ENCODE measurements around the gene MRNIP.

Gene MRNIP

GRCh38 chr5:179880066-179880650, 21.5 kb upstream of the MRNIP start:
- TF ChIP-seq, protein P1, sequence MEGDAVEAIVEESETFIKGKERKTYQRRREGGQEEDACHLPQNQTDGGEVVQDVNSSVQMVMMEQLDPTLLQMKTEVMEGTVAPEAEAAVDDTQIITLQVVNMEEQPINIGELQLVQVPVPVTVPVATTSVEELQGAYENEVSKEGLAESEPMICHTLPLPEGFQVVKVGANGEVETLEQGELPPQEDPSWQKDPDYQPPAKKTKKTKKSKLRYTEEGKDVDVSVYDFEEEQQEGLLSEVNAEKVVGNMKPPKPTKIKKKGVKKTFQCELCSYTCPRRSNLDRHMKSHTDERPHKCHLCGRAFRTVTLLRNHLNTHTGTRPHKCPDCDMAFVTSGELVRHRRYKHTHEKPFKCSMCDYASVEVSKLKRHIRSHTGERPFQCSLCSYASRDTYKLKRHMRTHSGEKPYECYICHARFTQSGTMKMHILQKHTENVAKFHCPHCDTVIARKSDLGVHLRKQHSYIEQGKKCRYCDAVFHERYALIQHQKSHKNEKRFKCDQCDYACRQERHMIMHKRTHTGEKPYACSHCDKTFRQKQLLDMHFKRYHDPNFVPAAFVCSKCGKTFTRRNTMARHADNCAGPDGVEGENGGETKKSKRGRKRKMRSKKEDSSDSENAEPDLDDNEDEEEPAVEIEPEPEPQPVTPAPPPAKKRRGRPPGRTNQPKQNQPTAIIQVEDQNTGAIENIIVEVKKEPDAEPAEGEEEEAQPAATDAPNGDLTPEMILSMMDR (conservative IDR thresholded peaks at IDR 0.05; ENCODE audit: low read depth, low read length), result no peak
- H3K4me3 ChIP-seq (ENCODE audit: low read depth, low read length), result no peak overlapping the region
- no peak for DNase-seq (ENCODE audit: low read depth)

DNA sequence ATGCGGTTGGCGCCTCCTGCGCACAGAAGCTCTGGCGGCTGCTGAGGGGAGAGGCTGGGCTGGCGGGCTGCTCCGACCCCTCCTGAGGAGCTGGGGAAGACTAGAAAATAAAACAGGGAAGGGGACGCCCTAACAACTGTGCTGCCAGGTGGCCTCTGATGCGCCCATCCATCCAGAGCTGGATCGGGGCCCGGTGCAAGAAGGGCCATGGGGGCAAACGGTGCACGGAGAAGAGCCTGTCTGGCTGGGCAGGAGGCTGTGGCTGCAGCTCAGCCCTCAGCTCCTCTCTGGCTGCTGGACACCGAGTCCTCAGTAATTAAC, 21.0 kb upstream of the MRNIP start:
- H3K4me3 ChIP-seq (ENCODE audit: low read depth, low read length), result no peak overlapping the region
- TF ChIP-seq, protein P1 (conservative IDR thresholded peaks at IDR 0.05; ENCODE audit: low read depth, low read length), result no peak
- DNase-seq (ENCODE audit: low read depth), result no peak

GRCh38 chr5:179879003-179879689, 20.5 kb upstream of the MRNIP start:
- no peak overlapping the region for H3K4me3 ChIP-seq (ENCODE audit: low read depth, low read length)
- TF ChIP-seq, protein P1 (conservative IDR thresholded peaks at IDR 0.05; ENCODE audit: low read depth, low read length), result no peak
- no peak for DNase-seq (ENCODE audit: low read depth)

DNA sequence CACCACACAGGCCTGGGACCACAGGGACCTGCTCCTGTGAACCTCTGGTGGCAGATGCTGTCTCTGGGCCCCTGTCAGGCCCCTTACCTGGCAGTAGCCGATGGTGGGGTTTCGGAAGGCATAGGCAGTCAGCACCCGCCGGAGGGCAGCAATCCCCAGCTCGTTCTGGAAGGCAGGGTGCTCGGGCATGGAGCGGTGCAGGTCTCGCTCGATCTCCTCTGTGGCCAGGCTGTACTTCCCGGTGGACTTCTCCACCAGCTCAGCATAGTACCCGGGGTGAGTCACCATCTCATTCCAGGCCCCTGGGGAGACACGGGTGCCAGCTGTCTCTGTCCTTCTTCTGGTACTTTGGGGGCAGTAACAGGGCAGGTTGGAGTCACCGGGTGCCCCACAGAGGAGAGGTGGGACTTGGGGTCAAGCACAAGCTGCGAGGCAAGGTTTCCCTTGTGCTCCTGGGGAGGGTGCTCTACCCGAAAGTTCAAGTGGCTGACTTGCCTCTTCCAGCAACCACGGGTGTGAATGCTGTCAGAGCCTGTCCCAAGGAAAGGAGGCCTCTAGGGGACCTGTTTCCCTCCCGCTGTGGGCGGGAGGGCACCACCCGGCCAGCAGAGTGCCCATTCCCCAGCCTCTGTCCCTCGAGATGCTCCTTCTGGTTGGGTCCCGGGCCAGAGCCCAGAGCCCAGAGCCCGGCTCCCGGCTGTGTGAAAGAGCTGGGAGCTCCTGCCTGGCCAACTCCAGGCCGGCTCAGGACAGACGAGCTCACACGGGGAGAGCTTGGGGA, 19.8 kb upstream of the MRNIP start:
- no peak for DNase-seq (ENCODE audit: low read depth)
- TF ChIP-seq, protein P1 (conservative IDR thresholded peaks at IDR 0.05; ENCODE audit: low read depth, low read length), result no peak

GRCh38 chr5:179876610-179876952, 18.0 kb upstream of the MRNIP start:
- TF ChIP-seq, protein P1 (conservative IDR thresholded peaks at IDR 0.05; ENCODE audit: low read depth, low read length), result no peak
- no peak for DNase-seq (ENCODE audit: low read depth)
- H3K4me3 ChIP-seq (ENCODE audit: low read depth, low read length), result no peak overlapping the region

More for the DNA sequence above, 19.8 kb upstream of the MRNIP start:
- H3K4me3 ChIP-seq (ENCODE audit: low read depth, low read length), result no peak overlapping the region

DNA sequence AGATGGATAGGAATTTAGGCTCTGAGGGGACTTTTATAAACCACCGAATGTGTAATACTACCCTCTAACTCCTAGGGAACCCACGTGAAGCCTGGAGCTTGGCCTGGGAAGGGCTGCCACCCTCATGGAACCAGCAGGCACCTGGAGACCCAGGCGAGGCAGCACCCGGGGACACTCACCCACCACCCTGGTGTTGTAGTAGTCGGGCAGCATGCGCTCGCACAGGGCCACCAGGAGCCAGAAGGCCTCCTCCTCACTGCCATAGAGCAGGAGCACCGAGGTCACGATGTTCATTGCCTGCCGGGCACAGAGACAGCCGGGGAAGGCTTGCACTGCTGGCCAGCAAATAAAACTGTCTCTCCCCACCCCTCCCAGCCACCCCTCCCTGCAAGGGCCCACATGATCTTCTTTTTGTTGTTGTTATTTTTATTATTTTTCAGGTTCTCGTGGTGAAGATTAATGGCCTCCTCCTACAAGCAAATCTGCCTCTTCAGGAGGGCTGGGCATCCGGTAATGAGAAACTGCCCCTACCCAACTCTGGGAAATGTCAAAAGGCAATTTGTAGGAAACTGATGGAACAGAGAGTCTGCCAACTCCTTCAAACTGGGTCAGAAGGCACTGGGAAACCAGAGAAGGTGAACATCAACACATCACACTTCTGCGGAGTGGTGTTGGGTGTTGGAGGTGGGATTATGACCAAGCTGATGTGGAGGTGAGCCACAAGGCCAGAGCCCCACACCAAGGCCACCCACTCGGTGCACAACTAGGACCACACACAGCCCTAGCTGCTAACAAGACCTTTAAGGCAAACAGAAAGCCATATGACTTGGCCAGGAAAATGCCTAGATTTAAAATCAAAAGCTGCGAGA, 17.4 kb upstream of the MRNIP start:
- no peak for DNase-seq (ENCODE audit: low read depth)
- no peak overlapping the region for H3K4me3 ChIP-seq (ENCODE audit: low read depth, low read length)
- TF ChIP-seq, protein P1 (conservative IDR thresholded peaks at IDR 0.05; ENCODE audit: low read depth, low read length), result no peak
